ENCODE measurements around the gene NATD1. TPM values are rescaled to one million over a fixed set of nuclear protein-coding genes. Genes with fewer than 3 reads are reported as not detected.
A peak's percentile ranks its signal among the peaks of the same experiment; 100 is the strongest.

The NATD1 gene
- total and polyA plus RNA-seq, 9 of the 15 experiments (the other 6 are each of a cell fraction or from before 2014, with no cell fraction given) = 0.24 to 5.4 (median 1.6) TPM

DNA sequence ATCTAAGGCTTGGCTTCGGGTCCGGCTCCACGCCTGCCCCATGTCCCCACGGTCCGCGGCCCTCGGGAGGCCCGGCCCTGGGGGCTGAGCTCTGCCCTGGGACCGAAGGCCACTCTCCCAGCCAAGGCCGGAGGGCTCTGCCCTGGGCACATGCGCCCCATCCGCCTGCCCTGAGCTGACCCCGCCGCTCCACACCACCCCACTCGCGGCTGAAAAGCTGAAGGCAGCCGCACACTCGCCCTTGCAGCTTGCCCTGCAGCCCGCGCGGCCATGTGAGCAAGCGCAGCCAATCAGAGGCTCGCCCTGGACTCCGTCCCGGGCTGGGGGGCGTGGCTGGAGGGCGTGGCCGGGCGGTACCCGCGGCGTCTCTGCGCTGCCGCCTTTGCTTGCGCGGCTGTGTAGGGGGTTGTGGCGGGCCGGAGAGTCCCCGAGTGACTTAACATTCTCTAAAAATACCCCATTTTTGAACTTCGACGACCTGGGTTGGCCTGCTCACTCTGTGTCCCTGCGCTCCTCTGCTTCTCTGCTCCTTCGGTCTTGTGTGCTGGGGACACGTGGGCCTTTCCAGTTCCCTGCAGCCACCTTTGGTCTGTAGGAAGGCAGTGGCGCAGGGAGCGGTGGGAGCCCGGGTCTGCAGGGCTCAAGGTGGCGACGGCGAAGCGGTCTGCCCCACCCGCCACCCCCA, 22.5 kb upstream of the NATD1 start (continued):
- TF ChIP-seq, protein P1, sequence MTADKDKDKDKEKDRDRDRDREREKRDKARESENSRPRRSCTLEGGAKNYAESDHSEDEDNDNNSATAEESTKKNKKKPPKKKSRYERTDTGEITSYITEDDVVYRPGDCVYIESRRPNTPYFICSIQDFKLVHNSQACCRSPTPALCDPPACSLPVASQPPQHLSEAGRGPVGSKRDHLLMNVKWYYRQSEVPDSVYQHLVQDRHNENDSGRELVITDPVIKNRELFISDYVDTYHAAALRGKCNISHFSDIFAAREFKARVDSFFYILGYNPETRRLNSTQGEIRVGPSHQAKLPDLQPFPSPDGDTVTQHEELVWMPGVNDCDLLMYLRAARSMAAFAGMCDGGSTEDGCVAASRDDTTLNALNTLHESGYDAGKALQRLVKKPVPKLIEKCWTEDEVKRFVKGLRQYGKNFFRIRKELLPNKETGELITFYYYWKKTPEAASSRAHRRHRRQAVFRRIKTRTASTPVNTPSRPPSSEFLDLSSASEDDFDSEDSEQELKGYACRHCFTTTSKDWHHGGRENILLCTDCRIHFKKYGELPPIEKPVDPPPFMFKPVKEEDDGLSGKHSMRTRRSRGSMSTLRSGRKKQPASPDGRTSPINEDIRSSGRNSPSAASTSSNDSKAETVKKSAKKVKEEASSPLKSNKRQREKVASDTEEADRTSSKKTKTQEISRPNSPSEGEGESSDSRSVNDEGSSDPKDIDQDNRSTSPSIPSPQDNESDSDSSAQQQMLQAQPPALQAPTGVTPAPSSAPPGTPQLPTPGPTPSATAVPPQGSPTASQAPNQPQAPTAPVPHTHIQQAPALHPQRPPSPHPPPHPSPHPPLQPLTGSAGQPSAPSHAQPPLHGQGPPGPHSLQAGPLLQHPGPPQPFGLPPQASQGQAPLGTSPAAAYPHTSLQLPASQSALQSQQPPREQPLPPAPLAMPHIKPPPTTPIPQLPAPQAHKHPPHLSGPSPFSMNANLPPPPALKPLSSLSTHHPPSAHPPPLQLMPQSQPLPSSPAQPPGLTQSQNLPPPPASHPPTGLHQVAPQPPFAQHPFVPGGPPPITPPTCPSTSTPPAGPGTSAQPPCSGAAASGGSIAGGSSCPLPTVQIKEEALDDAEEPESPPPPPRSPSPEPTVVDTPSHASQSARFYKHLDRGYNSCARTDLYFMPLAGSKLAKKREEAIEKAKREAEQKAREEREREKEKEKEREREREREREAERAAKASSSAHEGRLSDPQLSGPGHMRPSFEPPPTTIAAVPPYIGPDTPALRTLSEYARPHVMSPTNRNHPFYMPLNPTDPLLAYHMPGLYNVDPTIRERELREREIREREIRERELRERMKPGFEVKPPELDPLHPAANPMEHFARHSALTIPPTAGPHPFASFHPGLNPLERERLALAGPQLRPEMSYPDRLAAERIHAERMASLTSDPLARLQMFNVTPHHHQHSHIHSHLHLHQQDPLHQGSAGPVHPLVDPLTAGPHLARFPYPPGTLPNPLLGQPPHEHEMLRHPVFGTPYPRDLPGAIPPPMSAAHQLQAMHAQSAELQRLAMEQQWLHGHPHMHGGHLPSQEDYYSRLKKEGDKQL (CRISPR knock-in tag; IDR thresholded peaks at IDR 0.05; ENCODE audit: borderline replicate concordance) = no peak
- no peak for TF ChIP-seq BRCA1 (IDR thresholded peaks at IDR 0.05)
- no peak for TF ChIP-seq BRCA1 (CRISPR knock-in tag; IDR thresholded peaks at IDR 0.05)
- TF ChIP-seq SETDB1 (IDR thresholded peaks at IDR 0.05; ENCODE audit: low read length) = no peak
- TF ChIP-seq MAFF (IDR thresholded peaks at IDR 0.05; ENCODE audit: low read length) = no peak
- TF ChIP-seq U2AF2 (optimal IDR thresholded peaks at IDR 0.05; ENCODE audit: low read depth, low read length) = no peak
- peak; percentile 43 for TF ChIP-seq TBP (optimal IDR thresholded peaks at IDR 0.05; ENCODE audit: low read depth, low read length)
- TF ChIP-seq ZBTB1 (CRISPR knock-in tag; IDR thresholded peaks at IDR 0.05; ENCODE audit: borderline replicate concordance, low read depth) = no peak
- 0 out of 2 replicates have a peak, but pooled peaks have one; percentile 51 for TF ChIP-seq GABPB1 (CRISPR knock-in tag; IDR thresholded peaks at IDR 0.05)
- TF ChIP-seq NR2C2 (CRISPR knock-in tag; IDR thresholded peaks at IDR 0.05) = no peak
- TF ChIP-seq NR2C2 (tag; IDR thresholded peaks at IDR 0.05) = no peak
- TF ChIP-seq, protein P2, sequence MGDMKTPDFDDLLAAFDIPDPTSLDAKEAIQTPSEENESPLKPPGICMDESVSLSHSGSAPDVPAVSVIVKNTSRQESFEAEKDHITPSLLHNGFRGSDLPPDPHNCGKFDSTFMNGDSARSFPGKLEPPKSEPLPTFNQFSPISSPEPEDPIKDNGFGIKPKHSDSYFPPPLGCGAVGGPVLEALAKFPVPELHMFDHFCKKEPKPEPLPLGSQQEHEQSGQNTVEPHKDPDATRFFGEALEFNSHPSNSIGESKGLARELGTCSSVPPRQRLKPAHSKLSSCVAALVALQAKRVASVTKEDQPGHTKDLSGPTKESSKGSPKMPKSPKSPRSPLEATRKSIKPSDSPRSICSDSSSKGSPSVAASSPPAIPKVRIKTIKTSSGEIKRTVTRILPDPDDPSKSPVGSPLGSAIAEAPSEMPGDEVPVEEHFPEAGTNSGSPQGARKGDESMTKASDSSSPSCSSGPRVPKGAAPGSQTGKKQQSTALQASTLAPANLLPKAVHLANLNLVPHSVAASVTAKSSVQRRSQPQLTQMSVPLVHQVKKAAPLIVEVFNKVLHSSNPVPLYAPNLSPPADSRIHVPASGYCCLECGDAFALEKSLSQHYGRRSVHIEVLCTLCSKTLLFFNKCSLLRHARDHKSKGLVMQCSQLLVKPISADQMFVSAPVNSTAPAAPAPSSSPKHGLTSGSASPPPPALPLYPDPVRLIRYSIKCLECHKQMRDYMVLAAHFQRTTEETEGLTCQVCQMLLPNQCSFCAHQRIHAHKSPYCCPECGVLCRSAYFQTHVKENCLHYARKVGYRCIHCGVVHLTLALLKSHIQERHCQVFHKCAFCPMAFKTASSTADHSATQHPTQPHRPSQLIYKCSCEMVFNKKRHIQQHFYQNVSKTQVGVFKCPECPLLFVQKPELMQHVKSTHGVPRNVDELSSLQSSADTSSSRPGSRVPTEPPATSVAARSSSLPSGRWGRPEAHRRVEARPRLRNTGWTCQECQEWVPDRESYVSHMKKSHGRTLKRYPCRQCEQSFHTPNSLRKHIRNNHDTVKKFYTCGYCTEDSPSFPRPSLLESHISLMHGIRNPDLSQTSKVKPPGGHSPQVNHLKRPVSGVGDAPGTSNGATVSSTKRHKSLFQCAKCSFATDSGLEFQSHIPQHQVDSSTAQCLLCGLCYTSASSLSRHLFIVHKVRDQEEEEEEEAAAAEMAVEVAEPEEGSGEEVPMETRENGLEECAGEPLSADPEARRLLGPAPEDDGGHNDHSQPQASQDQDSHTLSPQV (IDR thresholded peaks at IDR 0.05) = peak; percentile 68
- no peak for TF ChIP-seq NCOA6 (IDR thresholded peaks at IDR 0.05)
- no peak for TF ChIP-seq CHD1 (IDR thresholded peaks at IDR 0.05; ENCODE audit: low read length)
- no peak for TF ChIP-seq ZNF324 (CRISPR knock-in tag; IDR thresholded peaks at IDR 0.05)
- TF ChIP-seq CHCHD3 (CRISPR knock-in tag; IDR thresholded peaks at IDR 0.05) = no peak
- TF ChIP-seq SMARCA4 (IDR thresholded peaks at IDR 0.05) = no peak
- TF ChIP-seq KLF13 (tag; IDR thresholded peaks at IDR 0.05; ENCODE audit: borderline replicate concordance, low read depth) = no peak
- no peak for TF ChIP-seq OTX1 (CRISPR knock-in tag; IDR thresholded peaks at IDR 0.05)
- TF ChIP-seq TRIM28 (IDR thresholded peaks at IDR 0.05) = no peak
- TF ChIP-seq TEAD1 (CRISPR knock-in tag; IDR thresholded peaks at IDR 0.05) = no peak
- no peak for TF ChIP-seq BRD4 (IDR thresholded peaks at IDR 0.05)

Data from K562 (cell line).